ENCODE measurements around the gene TTC23L. TPM values are rescaled to one million over a fixed set of nuclear protein-coding genes. Genes with fewer than 3 reads are reported as not detected.

Gene TTC23L
- total RNA-seq, 1 experiment from 2014 or later: 1.9 TPM

DNA sequence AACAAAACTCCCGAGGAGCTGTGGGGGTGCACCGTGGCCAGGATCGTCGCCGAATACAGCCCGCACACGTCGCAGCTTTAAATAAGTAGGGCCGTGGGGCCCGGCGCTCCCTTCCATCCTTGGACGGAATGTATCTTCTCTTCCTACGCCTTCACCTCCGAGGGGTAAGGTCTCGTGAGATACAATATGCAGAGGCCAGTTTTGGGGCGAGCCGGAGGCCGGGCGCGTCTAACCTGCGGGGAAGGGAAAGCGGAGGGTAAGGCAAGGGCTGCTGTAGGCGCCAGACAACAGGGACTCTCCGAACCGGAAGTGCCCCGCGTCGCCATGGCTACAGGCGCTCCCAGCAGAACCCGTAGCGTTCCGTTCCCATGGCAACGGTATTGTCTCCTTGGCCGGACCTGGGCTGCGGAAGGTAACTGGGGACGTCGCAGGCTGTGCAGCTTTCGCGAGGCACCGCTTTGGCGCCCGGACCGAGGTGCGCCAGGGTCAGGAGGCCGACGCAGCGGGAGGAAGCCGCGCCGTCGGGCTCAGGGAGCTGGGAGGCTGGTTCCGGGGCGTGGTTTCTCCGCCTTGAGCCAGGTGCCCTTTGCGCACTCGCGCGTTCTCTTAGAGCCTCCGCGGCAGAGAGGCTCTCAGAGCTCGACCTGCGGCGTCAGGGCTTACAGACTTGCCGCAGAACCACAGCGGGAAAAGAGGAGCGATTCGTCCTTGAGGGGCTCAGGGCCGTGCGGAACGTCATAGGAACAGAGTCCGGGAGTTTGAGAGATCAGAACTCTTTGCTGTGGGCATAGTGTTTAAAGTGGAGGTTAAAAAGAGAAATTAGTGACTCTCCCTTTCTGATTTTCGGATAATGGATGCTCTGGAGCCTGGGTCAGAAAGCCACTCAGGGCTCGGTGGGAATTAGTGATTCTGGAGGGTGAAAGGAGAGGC lies at the start of gene TTC23L (continued):
- TF ChIP-seq SP1 (CRISPR knock-in tag; conservative IDR thresholded peaks at IDR 0.05) (peak; percentile 91), OVOL2 (CRISPR knock-in tag; IDR thresholded peaks at IDR 0.05; ENCODE audit: borderline replicate concordance) (no peak), IRF2 (CRISPR knock-in tag; IDR thresholded peaks at IDR 0.05; ENCODE audit: borderline replicate concordance, low read depth) (no peak), CDX4 (CRISPR knock-in tag; IDR thresholded peaks at IDR 0.05; ENCODE audit: borderline replicate concordance) (no peak), KAT7 (CRISPR knock-in tag; IDR thresholded peaks at IDR 0.05; ENCODE audit: borderline replicate concordance) (0 out of 2 replicates have a peak, but pooled peaks have one; percentile 62), RELA (CRISPR knock-in tag; IDR thresholded peaks at IDR 0.05; ENCODE audit: borderline replicate concordance) (no peak), ZNF532 (CRISPR knock-in tag; IDR thresholded peaks at IDR 0.05; ENCODE audit: borderline replicate concordance) (no peak), E2F5 (CRISPR knock-in tag; IDR thresholded peaks at IDR 0.05) (peak; percentile 90; the same call in 1 of the 2 replicates), TP53 (CRISPR knock-in tag; IDR thresholded peaks at IDR 0.05) (peak; percentile 90; the same call in 1 of the 2 replicates), ELF4 (CRISPR knock-in tag; IDR thresholded peaks at IDR 0.05; ENCODE audit: low read depth) (no peak), HMGA2 (CRISPR knock-in tag; IDR thresholded peaks at IDR 0.05) (no peak), SMAD3 (CRISPR knock-in tag; IDR thresholded peaks at IDR 0.05; ENCODE audit: borderline replicate concordance) (no peak), TCF7 (CRISPR knock-in tag; IDR thresholded peaks at IDR 0.05; ENCODE audit: low read depth) (no peak), CREM (CRISPR knock-in tag; IDR thresholded peaks at IDR 0.05) (0 out of 2 replicates have a peak, but pooled peaks have one; percentile 59), GRHL2 (CRISPR knock-in tag; IDR thresholded peaks at IDR 0.05; ENCODE audit: insufficient replicate concordance, severe bottlenecking) (no peak), ESRRA (CRISPR knock-in tag; IDR thresholded peaks at IDR 0.05; ENCODE audit: borderline replicate concordance) (no peak), FOXP1 (CRISPR knock-in tag; IDR thresholded peaks at IDR 0.05; ENCODE audit: borderline replicate concordance) (peak; percentile 94), NFYB (CRISPR knock-in tag; conservative IDR thresholded peaks at IDR 0.05; ENCODE audit: low read depth) (no peak), GABPB1 (CRISPR knock-in tag; IDR thresholded peaks at IDR 0.05) (peak; percentile 84), ZNF512 (CRISPR knock-in tag; IDR thresholded peaks at IDR 0.05; ENCODE audit: borderline replicate concordance) (no peak)
- TF ChIP-seq, protein P1, sequence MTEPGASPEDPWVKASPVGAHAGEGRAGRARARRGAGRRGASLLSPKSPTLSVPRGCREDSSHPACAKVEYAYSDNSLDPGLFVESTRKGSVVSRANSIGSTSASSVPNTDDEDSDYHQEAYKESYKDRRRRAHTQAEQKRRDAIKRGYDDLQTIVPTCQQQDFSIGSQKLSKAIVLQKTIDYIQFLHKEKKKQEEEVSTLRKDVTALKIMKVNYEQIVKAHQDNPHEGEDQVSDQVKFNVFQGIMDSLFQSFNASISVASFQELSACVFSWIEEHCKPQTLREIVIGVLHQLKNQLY (CRISPR knock-in tag; IDR thresholded peaks at IDR 0.05): no peak
- TF ChIP-seq, protein P2, sequence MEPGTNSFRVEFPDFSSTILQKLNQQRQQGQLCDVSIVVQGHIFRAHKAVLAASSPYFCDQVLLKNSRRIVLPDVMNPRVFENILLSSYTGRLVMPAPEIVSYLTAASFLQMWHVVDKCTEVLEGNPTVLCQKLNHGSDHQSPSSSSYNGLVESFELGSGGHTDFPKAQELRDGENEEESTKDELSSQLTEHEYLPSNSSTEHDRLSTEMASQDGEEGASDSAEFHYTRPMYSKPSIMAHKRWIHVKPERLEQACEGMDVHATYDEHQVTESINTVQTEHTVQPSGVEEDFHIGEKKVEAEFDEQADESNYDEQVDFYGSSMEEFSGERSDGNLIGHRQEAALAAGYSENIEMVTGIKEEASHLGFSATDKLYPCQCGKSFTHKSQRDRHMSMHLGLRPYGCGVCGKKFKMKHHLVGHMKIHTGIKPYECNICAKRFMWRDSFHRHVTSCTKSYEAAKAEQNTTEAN (CRISPR knock-in tag; IDR thresholded peaks at IDR 0.05): peak; percentile 62; the same call in 1 of the 2 replicates
- TF ChIP-seq, protein P3, sequence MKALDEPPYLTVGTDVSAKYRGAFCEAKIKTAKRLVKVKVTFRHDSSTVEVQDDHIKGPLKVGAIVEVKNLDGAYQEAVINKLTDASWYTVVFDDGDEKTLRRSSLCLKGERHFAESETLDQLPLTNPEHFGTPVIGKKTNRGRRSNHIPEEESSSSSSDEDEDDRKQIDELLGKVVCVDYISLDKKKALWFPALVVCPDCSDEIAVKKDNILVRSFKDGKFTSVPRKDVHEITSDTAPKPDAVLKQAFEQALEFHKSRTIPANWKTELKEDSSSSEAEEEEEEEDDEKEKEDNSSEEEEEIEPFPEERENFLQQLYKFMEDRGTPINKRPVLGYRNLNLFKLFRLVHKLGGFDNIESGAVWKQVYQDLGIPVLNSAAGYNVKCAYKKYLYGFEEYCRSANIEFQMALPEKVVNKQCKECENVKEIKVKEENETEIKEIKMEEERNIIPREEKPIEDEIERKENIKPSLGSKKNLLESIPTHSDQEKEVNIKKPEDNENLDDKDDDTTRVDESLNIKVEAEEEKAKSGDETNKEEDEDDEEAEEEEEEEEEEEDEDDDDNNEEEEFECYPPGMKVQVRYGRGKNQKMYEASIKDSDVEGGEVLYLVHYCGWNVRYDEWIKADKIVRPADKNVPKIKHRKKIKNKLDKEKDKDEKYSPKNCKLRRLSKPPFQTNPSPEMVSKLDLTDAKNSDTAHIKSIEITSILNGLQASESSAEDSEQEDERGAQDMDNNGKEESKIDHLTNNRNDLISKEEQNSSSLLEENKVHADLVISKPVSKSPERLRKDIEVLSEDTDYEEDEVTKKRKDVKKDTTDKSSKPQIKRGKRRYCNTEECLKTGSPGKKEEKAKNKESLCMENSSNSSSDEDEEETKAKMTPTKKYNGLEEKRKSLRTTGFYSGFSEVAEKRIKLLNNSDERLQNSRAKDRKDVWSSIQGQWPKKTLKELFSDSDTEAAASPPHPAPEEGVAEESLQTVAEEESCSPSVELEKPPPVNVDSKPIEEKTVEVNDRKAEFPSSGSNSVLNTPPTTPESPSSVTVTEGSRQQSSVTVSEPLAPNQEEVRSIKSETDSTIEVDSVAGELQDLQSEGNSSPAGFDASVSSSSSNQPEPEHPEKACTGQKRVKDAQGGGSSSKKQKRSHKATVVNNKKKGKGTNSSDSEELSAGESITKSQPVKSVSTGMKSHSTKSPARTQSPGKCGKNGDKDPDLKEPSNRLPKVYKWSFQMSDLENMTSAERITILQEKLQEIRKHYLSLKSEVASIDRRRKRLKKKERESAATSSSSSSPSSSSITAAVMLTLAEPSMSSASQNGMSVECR (CRISPR knock-in tag; IDR thresholded peaks at IDR 0.05; ENCODE audit: borderline replicate concordance): no peak; the same call in 1 of the 2 replicates
